DOHH2 (cell line): ENCODE results near the gene GMDS.

Source experiments
- H3F3A ChIP-seq: fragments of 200-600 bp; sonication (generic), shearing (Covaris generic); 2 replicates; pipeline ENCODE4 v1.6.0; 2016; ENCODE audit warnings: antibody characterized with exemption, mild to moderate bottlenecking; ENCODE audit not compliant: control insufficient read depth, insufficient read depth
- H3K27ac ChIP-seq: fragments of 200-600 bp; sonication (generic); 2 replicates; pipeline ENCODE4 v1.5.1; 2014; ENCODE audit warnings: low read depth, mild to moderate bottlenecking, low read length, moderate library complexity
- H3K27me3 ChIP-seq: fragments of 200-600 bp; sonication (generic); 2 replicates; pipeline ENCODE4 v1.6.1; 2014; ENCODE audit warnings: mild to moderate bottlenecking, low read length, mixed read lengths; ENCODE audit not compliant: control insufficient read depth
- H3K36me3 ChIP-seq: fragments of 200-600 bp; sonication (generic); 2 replicates; pipeline ENCODE4 v1.6.1; 2014; ENCODE audit warnings: mild to moderate bottlenecking, low read length, moderate library complexity, mixed read lengths; ENCODE audit not compliant: control insufficient read depth
- H3K4me1 ChIP-seq: fragments of 200-600 bp; sonication (generic); 2 replicates; pipeline ENCODE4 v1.6.1; 2014; ENCODE audit warnings: mild to moderate bottlenecking, low read length, mixed read lengths; ENCODE audit not compliant: control insufficient read depth
- H3K4me2 ChIP-seq: fragments of 200-600 bp; sonication (generic); 2 replicates; pipeline ENCODE4 v1.6.0; 2014; ENCODE audit warnings: mild to moderate bottlenecking, low read length, moderate library complexity
- H3K4me3 ChIP-seq: fragments of 200-600 bp; sonication (generic); 2 replicates; pipeline ENCODE4 v1.5.1; 2014; ENCODE audit warnings: mild to moderate bottlenecking, low read length, mixed read lengths
- H3K79me2 ChIP-seq: fragments of 200-600 bp; sonication (generic); 2 replicates; pipeline ENCODE4 v1.6.1; 2014; ENCODE audit warnings: mild to moderate bottlenecking, low read length, mixed read lengths; ENCODE audit not compliant: control insufficient read depth
- H3K9me2 ChIP-seq: fragments of 200-600 bp; sonication (generic); replicated peaks from 2 replicates; pipeline ENCODE4 v1.6.1; 2014; ENCODE audit warnings: mild to moderate bottlenecking, low read length, mixed read lengths; ENCODE audit not compliant: control insufficient read depth
- H3K9me3 ChIP-seq: fragments of 200-600 bp; sonication (generic); 2 replicates; pipeline ENCODE4 v1.6.1; 2014; ENCODE audit warnings: antibody characterized with exemption, low read length, mixed read lengths; ENCODE audit not compliant: control insufficient read depth, insufficient read depth
- H4K20me1 ChIP-seq: fragments of 200-600 bp; sonication (generic); 2 replicates; pipeline ENCODE4 v1.6.0; 2014; ENCODE audit warnings: low read depth, mild to moderate bottlenecking, antibody characterized with exemption, low read length, moderate library complexity; ENCODE audit not compliant: control insufficient read depth, insufficient read depth
- CTCF ChIP-seq: fragments of 200-600 bp; sonication (generic); IDR thresholded peaks from one replicate; pipeline ENCODE4 v1.5.1; 2014; ENCODE audit warnings: antibody characterized with exemption, mild to moderate bottlenecking, low read depth, low read length; ENCODE audit not compliant: poor library complexity, severe bottlenecking
- EZH2phosphoT487 ChIP-seq: fragments of 200-600 bp; sonication (generic); IDR thresholded peaks from 2 replicates; pipeline ENCODE4 v1.6.1; 2017; ENCODE audit warnings: borderline replicate concordance, mild to moderate bottlenecking, antibody characterized with exemption, low read length, moderate library complexity, mixed read lengths

GMDS gene

GRCh38 chr6:1778686-1779235, 466.6 kb downstream of the GMDS start:
- Histone ChIP-seq H3K9me2 (no peaks in the 10 kb centered on the region), H3F3A (no peaks in the 10 kb centered on the region), H3K79me2 (no peaks in the 10 kb centered on the region)

GRCh38 chr6:1777921-1778685, 467.3 kb downstream of the GMDS start:
- Histone ChIP-seq H3K4me2 (no peak overlapping the region), H3K9me2 (no peaks in the 10 kb centered on the region), H3K27ac (no peak overlapping the region), H3F3A (no peaks in the 10 kb centered on the region), H3K4me1 (peaks cover 12% of the 10 kb centered on the region), H3K27me3 (no peaks in the 10 kb centered on the region), H3K36me3 (no peaks in the 10 kb centered on the region), H3K79me2 (no peaks in the 10 kb centered on the region), H4K20me1 (no peaks in the 10 kb centered on the region), H3K4me3 (no peak overlapping the region), H3K9me3 (no peaks in the 10 kb centered on the region)
- TF ChIP-seq EZH2phosphoT487: no peak
- TF ChIP-seq CTCF: no peak

More at GRCh38 chr6:1778686-1779235, 466.6 kb downstream of the GMDS start:
- no peaks in the 10 kb centered on the region for H3K27me3 ChIP-seq
- TF ChIP-seq EZH2phosphoT487: no peak
- TF ChIP-seq CTCF: no peak
- H3K27ac ChIP-seq: no peak overlapping the region
- H3K36me3 ChIP-seq: no peaks in the 10 kb centered on the region
- H4K20me1 ChIP-seq: no peaks in the 10 kb centered on the region
- H3K9me3 ChIP-seq: no peaks in the 10 kb centered on the region
- no peak overlapping the region for H3K4me3 ChIP-seq
- H3K4me1 ChIP-seq: peaks cover 8% of the 10 kb centered on the region
- no peak overlapping the region for H3K4me2 ChIP-seq

- Histone ChIP-seq H3K4me1 (peaks cover 12% of the 10 kb centered on the region), H3K9me3 (no peaks in the 10 kb centered on the region), H3F3A (no peaks in the 10 kb centered on the region), H3K27me3 (no peaks in the 10 kb centered on the region), H3K79me2 (no peaks in the 10 kb centered on the region), H3K4me3 (no peak overlapping the region), H3K9me2 (no peaks in the 10 kb centered on the region), H3K27ac (no peak overlapping the region), H3K4me2 (no peak overlapping the region), H3K36me3 (no peaks in the 10 kb centered on the region), H4K20me1 (no peaks in the 10 kb centered on the region)
- TF ChIP-seq EZH2phosphoT487 (no peak), CTCF (no peak)
Observed at GRCh38 chr6:1775441-1775840, 470.0 kb downstream of the GMDS start.
